Panc1 (cell line): ENCODE data around the gene TGIF1. TPM values are rescaled to one million over a fixed set of nuclear protein-coding genes. Genes with fewer than 3 reads are reported as not detected.

ENCODE experiments used
- total RNA-seq: library from RNA; stranded (reverse); gene quantifications from one replicate; pipeline ENCODE4 v1.2.1, GENCODE V29; 2021; ENCODE audit not compliant: unreplicated experiment

TGIF1 gene
- total RNA-seq, 1 experiment from 2014 or later = 171 TPM

Other genes starting within 250 kb of the TGIF1 start
- gene MYOM1, start 230.2 kb upstream of the TGIF1 start, total RNA-seq = 0.92 TPM
- 489 TPM for gene MYL12A, start 202.4 kb upstream of the TGIF1 start, total RNA-seq
- gene MYL12B, start 188.0 kb upstream of the TGIF1 start, total RNA-seq = 420 TPM